ENCODE results near the gene SEPTIN3.

Gene SEPTIN3

GRCh38 chr22:41927813-41928212 lies 41.4 kb upstream of the SEPTIN3 start:
- Histone ChIP-seq H3K4me1 (ENCODE audit: insufficient read depth, low read length, poor library complexity, severe bottlenecking) (no peaks in the 10 kb centered on the region), H3K27me3 (ENCODE audit: insufficient read depth, low read length, poor library complexity, severe bottlenecking) (no peaks in the 10 kb centered on the region), H3K79me2 (ENCODE audit: insufficient read depth, low read length) (no peaks in the 10 kb centered on the region), H3K9me3 (ENCODE audit: insufficient read depth, low read depth, low read length) (no peaks in the 10 kb centered on the region), H3K9me2 (replicated peaks; ENCODE audit: low read depth, low read length) (no peaks in the 10 kb centered on the region), H3K4me2 (ENCODE audit: low read depth, low read length, poor library complexity, severe bottlenecking) (no peak overlapping the region), H3K9ac (ENCODE audit: low read depth, low read length, poor library complexity, severe bottlenecking) (no peak overlapping the region), H4K20me1 (ENCODE audit: insufficient read depth, low read length, poor library complexity, severe bottlenecking) (no peaks in the 10 kb centered on the region), H3F3A (ENCODE audit: low read depth) (no peaks in the 10 kb centered on the region), H3K4me3 (ENCODE audit: low read length, poor library complexity, severe bottlenecking) (no peak overlapping the region), H3K36me3 (ENCODE audit: insufficient read depth, low read length) (no peaks in the 10 kb centered on the region; the same call in 1 of the 2 replicates), H2AFZ (ENCODE audit: low read length) (no peak overlapping the region)
- TF ChIP-seq CTCF (conservative IDR thresholded peaks at IDR 0.05; ENCODE audit: low read length) (no peak), EZH2phosphoT487 (IDR thresholded peaks at IDR 0.05; ENCODE audit: borderline replicate concordance) (no peak)

GRCh38 chr22:41928593-41929417 lies 40.4 kb upstream of the SEPTIN3 start:
- Histone ChIP-seq H3K4me1 (ENCODE audit: insufficient read depth, low read length, poor library complexity, severe bottlenecking) (no peaks in the 10 kb centered on the region), H3K36me3 (ENCODE audit: insufficient read depth, low read length) (no peaks in the 10 kb centered on the region; the same call in 1 of the 2 replicates), H3K9me2 (replicated peaks; ENCODE audit: low read depth, low read length) (no peaks in the 10 kb centered on the region), H3F3A (ENCODE audit: low read depth) (no peaks in the 10 kb centered on the region), H3K4me3 (ENCODE audit: low read length, poor library complexity, severe bottlenecking) (no peak overlapping the region), H2AFZ (ENCODE audit: low read length) (no peak overlapping the region), H3K27me3 (ENCODE audit: insufficient read depth, low read length, poor library complexity, severe bottlenecking) (no peaks in the 10 kb centered on the region), H3K9me3 (ENCODE audit: insufficient read depth, low read depth, low read length) (no peaks in the 10 kb centered on the region), H3K9ac (ENCODE audit: low read depth, low read length, poor library complexity, severe bottlenecking) (no peak overlapping the region), H3K79me2 (ENCODE audit: insufficient read depth, low read length) (no peaks in the 10 kb centered on the region), H3K4me2 (ENCODE audit: low read depth, low read length, poor library complexity, severe bottlenecking) (no peak overlapping the region), H4K20me1 (ENCODE audit: insufficient read depth, low read length, poor library complexity, severe bottlenecking) (no peaks in the 10 kb centered on the region)
- TF ChIP-seq CTCF (conservative IDR thresholded peaks at IDR 0.05; ENCODE audit: low read length): no peak
- no peak for TF ChIP-seq EZH2phosphoT487 (IDR thresholded peaks at IDR 0.05; ENCODE audit: borderline replicate concordance)

GRCh38 chr22:41929418-41929810 lies 39.8 kb upstream of the SEPTIN3 start:
- no peaks in the 10 kb centered on the region for H3K79me2 ChIP-seq (ENCODE audit: insufficient read depth, low read length)
- no peaks in the 10 kb centered on the region for H4K20me1 ChIP-seq (ENCODE audit: insufficient read depth, low read length, poor library complexity, severe bottlenecking)
- no peaks in the 10 kb centered on the region for H3F3A ChIP-seq (ENCODE audit: low read depth)
- H3K27me3 ChIP-seq (ENCODE audit: insufficient read depth, low read length, poor library complexity, severe bottlenecking): no peaks in the 10 kb centered on the region
- no peaks in the 10 kb centered on the region for H3K9me3 ChIP-seq (ENCODE audit: insufficient read depth, low read depth, low read length)
- H3K36me3 ChIP-seq (ENCODE audit: insufficient read depth, low read length): no peaks in the 10 kb centered on the region; the same call in 1 of the 2 replicates
- no peak overlapping the region for H3K4me3 ChIP-seq (ENCODE audit: low read length, poor library complexity, severe bottlenecking)
- H3K9ac ChIP-seq (ENCODE audit: low read depth, low read length, poor library complexity, severe bottlenecking): no peak overlapping the region
- no peak overlapping the region for H2AFZ ChIP-seq (ENCODE audit: low read length)
- no peaks in the 10 kb centered on the region for H3K4me1 ChIP-seq (ENCODE audit: insufficient read depth, low read length, poor library complexity, severe bottlenecking)
- no peaks in the 10 kb centered on the region for H3K9me2 ChIP-seq (replicated peaks; ENCODE audit: low read depth, low read length)
- no peak overlapping the region for H3K4me2 ChIP-seq (ENCODE audit: low read depth, low read length, poor library complexity, severe bottlenecking)
- TF ChIP-seq CTCF (conservative IDR thresholded peaks at IDR 0.05; ENCODE audit: low read length) (no peak), EZH2phosphoT487 (IDR thresholded peaks at IDR 0.05; ENCODE audit: borderline replicate concordance) (no peak)
